Measurements from ENCODE around the gene SLC66A3. TPM values are rescaled to one million over a fixed set of nuclear protein-coding genes. Genes with fewer than 3 reads are reported as not detected.

Gene SLC66A3
- total RNA-seq, 1 donor from 2014 or later: 10.9 TPM

- no peak for ATAC-seq
Measured at GRCh38 chr2:11220445-11220844, 65.2 kb downstream of the SLC66A3 start.

DNA sequence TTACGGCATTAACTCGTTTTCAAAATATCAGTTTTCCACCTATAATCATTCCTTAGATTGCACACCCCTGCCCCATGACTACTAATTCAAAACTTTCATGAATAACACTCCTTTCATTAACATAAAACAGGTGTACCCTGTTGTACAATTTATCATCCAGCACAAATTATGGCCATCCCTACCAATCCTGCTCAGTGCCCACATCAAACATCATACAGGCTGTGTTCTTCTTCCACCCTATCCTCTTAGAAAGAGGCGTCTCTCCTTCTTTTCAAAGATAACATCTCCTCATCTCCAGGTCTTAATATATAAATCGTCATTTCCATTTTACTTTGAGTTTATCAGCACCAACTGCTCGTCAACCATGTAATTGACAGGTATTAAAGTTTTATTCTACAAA, 67.6 kb downstream of the SLC66A3 start:
- ATAC-seq: no peak

GRCh38 chr2:11224887-11225286, 69.6 kb downstream of the SLC66A3 start:
- no peak for ATAC-seq

- no peak for ATAC-seq
Measured at GRCh38 chr2:11227595-11227994, 72.3 kb downstream of the SLC66A3 start.

Other genes with a start within 250 kb of the SLC66A3 start
- gene KCNF1, start 243.5 kb upstream of the SLC66A3 start, total RNA-seq: not detected
- 14.4 TPM for gene ROCK2, start 189.2 kb downstream of the SLC66A3 start, total RNA-seq